GM12891 (cell line): ENCODE data around the gene APOA4.

ENCODE experiments used
- DNase-seq: peaks from one replicate; pipeline ENCODE4 v3.0.0; 2011; ENCODE audit warnings: low spot score; ENCODE audit not compliant: insufficient read length
- FAIRE-seq: peaks from 2 replicates; lab custom pipeline; 2011; peaks lifted over from hg19 to GRCh38; lab: Jason Lieb, UNC
- PAX5 ChIP-seq: IDR thresholded peaks from 2 replicates; pipeline ENCODE4 v1.6.1; 2011; ENCODE audit warnings: low read length, moderate library complexity, mild to moderate bottlenecking; ENCODE audit not compliant: insufficient read depth, severe bottlenecking
- POLR2A ChIP-seq: IDR thresholded peaks from 2 replicates; pipeline ENCODE4 v1.6.1; 2011; ENCODE audit warnings: low read depth, low read length, control low read depth
- POLR2AphosphoS5 ChIP-seq: IDR thresholded peaks from 2 replicates; pipeline ENCODE4 v1.6.1; 2011; ENCODE audit warnings: low read depth, low read length, control low read depth
- POU2F2 ChIP-seq: IDR thresholded peaks from 2 replicates; pipeline ENCODE4 v1.6.1; 2011; ENCODE audit warnings: low read depth, mild to moderate bottlenecking, control low read depth, low read length, moderate library complexity
- SPI1 ChIP-seq: IDR thresholded peaks from 2 replicates; pipeline ENCODE4 v1.6.1; 2011; ENCODE audit warnings: low read depth, low read length, control low read depth
- TAF1 ChIP-seq: IDR thresholded peaks from 2 replicates; pipeline ENCODE4 v1.6.1; 2011; ENCODE audit warnings: low read depth, low read length, control low read depth

The APOA4 gene

DNA sequence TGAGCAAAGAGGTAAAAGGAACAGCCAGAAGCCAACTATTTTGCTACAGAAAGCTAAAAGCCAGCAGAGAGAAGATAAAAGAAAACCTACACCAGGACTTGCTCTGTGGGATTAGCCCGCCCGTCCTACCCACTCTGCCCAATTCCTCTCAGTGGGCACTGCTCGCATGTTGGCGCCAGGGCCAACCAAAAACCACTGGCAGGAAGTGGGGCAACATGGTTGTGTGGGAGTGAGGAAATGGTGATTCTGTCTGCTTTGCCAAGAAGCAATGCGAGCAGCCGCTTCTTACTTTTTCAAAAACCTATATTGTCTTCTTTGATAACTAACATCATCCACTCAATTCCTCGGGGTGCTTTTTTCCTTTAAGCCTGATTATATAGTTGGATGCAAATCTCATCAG lies 28.5 kb upstream of the APOA4 start:
- DNase-seq (no peak), FAIRE-seq (peak; percentile 51)
- no peak for TF ChIP-seq SPI1

DNA sequence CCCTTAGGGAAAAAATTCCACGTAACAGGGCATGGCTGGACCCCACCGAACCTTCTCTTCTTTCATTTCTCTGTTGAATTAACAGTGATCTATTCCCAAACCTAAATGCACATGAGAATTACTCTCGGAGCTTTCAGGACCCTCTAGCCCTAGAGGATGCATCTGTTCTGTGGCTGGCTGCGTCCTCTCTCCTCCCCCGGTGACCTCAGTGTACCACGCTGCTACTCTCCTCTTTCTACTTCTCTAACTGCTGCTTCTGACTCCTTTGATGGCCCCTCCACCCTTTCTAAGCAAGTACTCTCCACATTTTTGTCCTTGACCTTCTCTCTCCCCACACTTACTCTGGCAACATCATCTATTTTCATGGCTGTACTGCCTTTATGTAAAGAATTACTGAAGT lies 26.4 kb upstream of the APOA4 start:
- DNase-seq (no peak), FAIRE-seq (no peak)
- TF ChIP-seq POU2F2: no peak
- no peak for TF ChIP-seq POLR2A

DNA sequence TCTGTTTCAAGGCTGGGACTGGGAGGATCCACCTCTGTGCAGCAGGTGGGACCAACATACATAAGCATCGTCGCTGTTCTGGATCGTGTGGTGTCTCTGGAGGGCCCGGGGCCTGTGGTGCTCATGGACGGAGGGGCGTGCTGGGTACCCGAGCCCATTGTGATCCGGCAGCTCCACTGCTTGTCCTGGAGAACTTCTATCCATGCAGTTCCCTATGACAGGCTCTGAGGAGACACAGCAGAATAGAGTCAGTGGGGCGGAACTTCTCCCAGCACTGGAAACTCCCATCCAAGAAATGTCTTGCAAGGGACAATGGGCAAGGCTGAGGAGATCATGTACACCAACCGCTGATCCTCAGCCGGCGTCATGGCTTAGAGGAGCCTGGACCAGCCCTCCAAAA lies 26.0 kb upstream of the APOA4 start:
- FAIRE-seq (peak; percentile 78), DNase-seq (no peak)
- TF ChIP-seq POU2F2: no peak
- no peak for TF ChIP-seq SPI1
- TF ChIP-seq PAX5: no peak
- no peak for TF ChIP-seq POLR2AphosphoS5
- TF ChIP-seq POLR2A: no peak
- no peak for TF ChIP-seq TAF1

DNA sequence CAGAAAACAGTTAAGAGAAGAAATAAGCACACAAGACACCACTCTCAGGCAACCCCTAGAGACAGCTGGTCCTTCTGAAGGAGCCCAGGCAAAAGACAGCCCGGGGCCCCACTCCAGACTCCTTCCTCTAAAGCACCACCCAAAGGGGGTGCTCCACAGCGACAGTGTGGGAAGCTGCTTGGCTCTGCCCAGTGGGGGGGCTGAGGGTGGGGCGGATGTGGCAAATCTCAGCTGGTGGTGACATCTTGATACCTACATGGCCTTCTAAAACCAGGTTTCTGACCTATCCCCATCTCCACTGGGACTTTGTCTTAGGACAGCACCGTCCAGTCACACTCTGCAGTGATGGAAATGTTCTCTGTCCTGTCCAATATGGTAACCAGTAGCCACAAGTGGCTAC lies 24.5 kb upstream of the APOA4 start:
- no peak for DNase-seq
- no peak for TF ChIP-seq POLR2AphosphoS5
- no peak for TF ChIP-seq POLR2A
- no peak for TF ChIP-seq TAF1
- no peak for TF ChIP-seq SPI1
- TF ChIP-seq POU2F2: no peak
- TF ChIP-seq PAX5: no peak
- FAIRE-seq: no peak

DNA sequence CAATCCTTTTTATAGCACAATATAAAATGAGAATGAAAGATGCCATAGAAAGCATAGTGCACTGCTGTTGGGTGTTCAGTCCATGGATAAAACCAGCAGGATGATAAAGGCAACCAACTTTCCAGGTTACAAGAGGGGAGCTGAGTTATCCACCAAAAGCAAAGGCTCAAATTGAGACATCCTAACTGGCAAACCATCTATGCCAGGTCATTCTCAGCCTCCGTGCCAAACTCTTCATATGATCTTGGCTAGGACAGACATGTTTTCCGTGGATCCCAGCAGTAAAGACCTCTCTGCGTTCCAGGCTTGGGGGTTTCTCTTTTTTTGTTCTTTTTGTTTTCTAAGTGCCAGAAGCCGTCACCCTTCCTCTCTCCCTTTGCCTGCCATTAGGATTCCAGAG lies 21.6 kb upstream of the APOA4 start:
- TF ChIP-seq POLR2AphosphoS5 (no peak), POLR2A (no peak)
- no peak for FAIRE-seq
- no peak for DNase-seq

DNA sequence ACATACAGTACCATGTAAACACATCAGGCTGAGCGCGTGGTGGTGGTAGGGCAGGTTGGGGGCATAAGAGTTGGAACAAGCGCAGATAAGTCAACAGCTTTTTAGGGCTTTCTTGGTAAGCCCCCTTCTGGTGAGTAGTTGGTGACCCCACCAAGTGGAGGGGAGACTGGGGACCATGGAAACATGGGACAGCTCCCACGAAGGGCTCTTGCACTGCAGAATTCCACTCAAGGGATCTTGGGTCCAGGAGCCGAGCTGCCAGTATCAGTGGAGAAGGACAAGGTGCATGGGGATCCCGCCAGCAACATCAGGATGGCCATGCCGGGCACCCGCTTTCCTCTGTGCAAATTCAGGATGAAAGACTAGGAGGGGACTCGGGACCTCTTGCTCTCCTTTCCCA lies 20.6 kb upstream of the APOA4 start:
- DNase-seq (no peak), FAIRE-seq (no peak)
- no peak for TF ChIP-seq POLR2A
- no peak for TF ChIP-seq POU2F2
- TF ChIP-seq TAF1: no peak
- no peak for TF ChIP-seq POLR2AphosphoS5
- TF ChIP-seq PAX5: no peak
- no peak for TF ChIP-seq SPI1

DNA sequence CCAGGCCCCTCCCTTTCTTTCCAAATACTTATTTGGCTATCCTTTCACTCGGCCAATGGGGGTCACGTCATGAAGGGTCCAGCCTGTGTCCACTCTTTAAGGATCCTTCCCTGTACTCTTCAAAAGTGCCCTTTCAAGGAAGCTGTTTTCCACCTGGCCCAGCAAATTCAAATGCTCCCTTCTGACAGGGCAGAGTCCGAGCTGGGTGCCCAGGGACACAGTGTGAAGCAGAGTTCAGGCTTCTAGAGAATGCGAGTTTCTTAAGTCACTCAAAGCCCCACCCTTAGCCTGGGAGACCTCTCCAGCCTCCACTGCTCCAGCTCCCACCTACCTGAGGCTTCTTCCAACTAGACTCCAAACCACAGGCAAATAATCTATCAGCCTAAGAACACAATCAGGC lies 19.8 kb upstream of the APOA4 start:
- FAIRE-seq: no peak
- TF ChIP-seq POLR2AphosphoS5: no peak
- TF ChIP-seq PAX5: no peak
- no peak for TF ChIP-seq TAF1
- no peak for TF ChIP-seq SPI1
- TF ChIP-seq POLR2A: no peak
- TF ChIP-seq POU2F2: no peak
- no peak for DNase-seq

DNA sequence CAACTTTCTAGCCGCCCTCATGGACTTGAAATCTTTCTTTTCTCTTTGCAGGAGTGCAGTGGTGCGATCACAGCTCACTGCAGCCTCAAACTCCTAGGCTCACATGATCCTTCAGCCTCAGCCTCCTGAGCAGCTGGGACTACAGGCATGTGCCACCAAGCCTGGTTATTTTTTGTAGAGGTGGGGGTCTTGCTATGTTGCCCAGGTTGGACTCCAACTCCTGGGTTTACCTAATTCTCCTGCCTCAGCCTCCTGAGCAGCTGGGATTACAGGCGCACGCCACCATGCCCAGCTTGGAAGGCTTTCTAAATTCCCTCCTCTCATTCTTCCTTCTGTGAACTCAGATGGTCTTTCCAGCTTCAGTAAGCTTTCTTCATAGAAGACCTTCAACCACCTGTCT lies 19.0 kb upstream of the APOA4 start:
- TF ChIP-seq TAF1 (no peak), PAX5 (no peak), SPI1 (no peak)
- DNase-seq (no peak), FAIRE-seq (no peak)

DNA sequence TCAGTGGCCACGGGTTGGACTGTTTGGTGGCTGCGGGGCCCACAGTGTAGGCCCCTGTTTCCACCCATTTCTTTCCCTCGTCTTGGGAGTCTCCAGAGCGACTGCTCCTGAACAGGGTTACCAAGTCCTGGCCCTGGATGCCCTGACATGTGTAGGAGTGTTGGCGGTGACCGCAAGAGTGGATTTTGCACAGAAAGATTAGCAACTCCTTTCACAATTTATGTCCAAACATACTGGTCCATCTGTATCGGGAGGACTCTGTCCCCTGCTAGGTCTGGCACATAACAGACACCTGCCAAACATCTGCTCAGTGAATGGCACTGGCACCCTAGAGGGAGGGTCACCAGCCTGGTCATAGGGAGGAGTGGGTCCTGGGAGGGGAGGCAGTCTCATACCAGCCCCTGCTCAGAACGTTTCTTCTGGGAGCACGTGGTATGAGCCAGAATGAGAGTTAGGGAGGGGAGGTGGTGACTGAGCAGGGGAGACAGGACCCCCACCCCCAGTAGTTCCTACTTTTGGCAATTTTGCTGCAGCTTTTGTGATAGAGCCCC lies 17.7 kb upstream of the APOA4 start:
- DNase-seq (no peak), FAIRE-seq (peak; percentile 13)

DNA sequence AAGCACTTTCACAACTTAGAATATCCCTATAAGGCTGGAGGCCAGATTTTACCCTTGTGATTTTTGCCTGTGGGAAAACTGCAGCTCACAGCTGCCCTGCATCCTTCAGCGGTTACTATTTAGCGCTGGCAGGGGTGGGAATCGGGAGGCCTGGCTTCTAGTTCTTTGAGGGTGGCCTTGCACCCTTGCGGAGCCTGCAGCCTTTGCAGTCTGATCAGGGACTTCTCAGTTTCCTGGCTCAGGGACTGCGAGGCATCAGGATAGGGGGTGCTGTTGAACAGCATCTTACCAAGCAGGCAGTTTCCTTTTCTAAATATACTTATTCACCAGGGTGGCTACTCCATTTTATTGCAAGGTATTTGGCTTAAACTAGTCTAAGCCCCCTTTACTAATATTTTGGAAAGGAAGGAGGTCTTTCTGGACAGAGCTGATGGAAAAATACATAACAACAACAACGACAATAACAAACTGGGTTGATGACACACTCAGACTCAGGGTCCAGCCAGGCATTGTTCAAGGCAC lies 17.2 kb upstream of the APOA4 start:
- DNase-seq: no peak
- TF ChIP-seq SPI1 (no peak), POLR2AphosphoS5 (no peak), POU2F2 (no peak), POLR2A (no peak), TAF1 (no peak), PAX5 (no peak)
- no peak for FAIRE-seq

More for the DNA sequence above, 17.7 kb upstream of the APOA4 start:
- TF ChIP-seq PAX5 (no peak), TAF1 (no peak), POLR2A (no peak), POLR2AphosphoS5 (no peak), SPI1 (no peak), POU2F2 (no peak)

DNA sequence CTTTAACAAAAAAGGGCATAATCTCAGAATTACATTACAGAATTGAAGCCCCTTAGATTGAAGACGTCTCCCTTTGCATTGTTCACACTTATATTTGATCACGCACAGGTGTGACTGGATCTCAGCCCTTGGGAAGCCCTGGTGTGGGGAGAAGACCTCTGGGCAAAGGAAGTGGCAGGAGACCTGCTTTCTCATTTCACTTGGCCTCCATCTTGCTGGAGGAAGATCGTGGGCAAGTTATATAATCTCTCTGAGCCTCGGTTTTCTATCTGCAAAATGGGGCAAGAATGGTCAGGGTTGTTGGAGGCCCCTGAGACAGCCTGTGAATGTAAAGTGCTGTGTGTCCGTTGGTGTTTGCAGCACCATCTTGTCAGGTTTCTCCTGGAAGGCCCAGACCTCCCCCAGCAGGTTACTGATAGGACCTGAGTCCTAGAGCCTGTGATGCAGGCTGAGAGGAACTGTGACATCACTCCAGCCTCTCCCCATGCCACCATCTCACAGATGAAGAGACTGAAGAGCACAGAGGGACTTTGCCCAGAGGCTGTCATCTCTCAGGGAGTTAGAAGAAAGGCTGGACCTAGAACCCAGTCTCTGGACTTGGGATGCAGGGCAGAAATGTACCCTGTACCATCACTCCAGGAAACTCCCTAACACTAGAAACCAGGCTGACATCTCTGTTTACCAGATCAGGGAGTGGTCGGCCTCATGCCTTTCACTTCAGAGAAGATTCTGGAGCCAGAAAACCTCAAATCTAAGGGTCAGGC lies 15.4 kb upstream of the APOA4 start:
- FAIRE-seq (no peak), DNase-seq (no peak)
- TF ChIP-seq SPI1 (no peak), PAX5 (no peak), TAF1 (no peak), POLR2AphosphoS5 (no peak), POU2F2 (no peak), POLR2A (no peak)
